Upper lobe of right lung (tissue), 1 donor: Measurements from ENCODE around the gene PRIMPOL. TPM values are rescaled to one million over a fixed set of nuclear protein-coding genes. Genes with fewer than 3 reads are reported as not detected.
"Not testable (repeated sequence)": the region's sequence is repeated elsewhere in the genome, so short reads cannot be mapped to it uniquely, and the experiment has no call there.

Source experiments
- ATAC-seq: fragments of 200-7000 bp; cut with Tn5 transposase; one replicate; pipeline ENCODE4 v1.9.1; 2020; ENCODE audit warnings: mild to moderate bottlenecking, moderate library complexity
- DNase-seq: peaks from one replicate; pipeline ENCODE4 v3.0.0-alpha.2; 2020
- H3K27ac ChIP-seq: fragments of 200-600 bp; one replicate; pipeline ENCODE4 v1.8.0; 2022
- H3K27me3 ChIP-seq: fragments of 200-600 bp; one replicate; pipeline ENCODE4 v1.8.0; 2022; ENCODE audit warnings: mild to moderate bottlenecking
- H3K36me3 ChIP-seq: fragments of 200-600 bp; one replicate; pipeline ENCODE4 v1.8.0; 2022
- H3K4me1 ChIP-seq: fragments of 200-600 bp; one replicate; pipeline ENCODE4 v1.8.0; 2022
- H3K4me3 ChIP-seq: fragments of 200-600 bp; one replicate; pipeline ENCODE4 v1.8.0; 2022; ENCODE audit warnings: mild to moderate bottlenecking
- H3K9me3 ChIP-seq: fragments of 200-600 bp; one replicate; pipeline ENCODE4 v1.8.0; 2022
- intact Hi-C: fragments of 100-400 bp; cut with DNase I; formaldehyde crosslinking; loops from one replicate; pipeline ENCODE4 v1.11.0; 2022
- total RNA-seq: library from RNA; stranded (reverse); fragmentation: NEBNext Ultra II Directional; extraction: Animal tissue kit (Norgen Biotek cat#: 25700); gene quantifications from one replicate; pipeline ENCODE4 v1.2.1, GENCODE V29; 2021
- TF ChIP-seq, protein P1 (sequence below): fragments of 200-600 bp; IDR thresholded peaks from one replicate; pipeline ENCODE4 v1.8.0; 2022; ENCODE audit warnings: antibody characterized with exemption
- donor health status: DM: no; HTN: yes; CAD: no; lungs with severe emphysema.

Gene PRIMPOL
- total RNA-seq, 1 donor from 2014 or later, result 14.4 TPM

GRCh38 chr4:184621518-184621917, 28.0 kb upstream of the PRIMPOL start:
- Histone ChIP-seq H3K27ac (no peak overlapping the region), H3K4me1 (no peaks in the 10 kb centered on the region), H3K36me3 (no peaks in the 10 kb centered on the region), H3K9me3 (no peaks in the 10 kb centered on the region), H3K4me3 (no peak overlapping the region), H3K27me3 (no peaks in the 10 kb centered on the region)
- TF ChIP-seq, protein P1, sequence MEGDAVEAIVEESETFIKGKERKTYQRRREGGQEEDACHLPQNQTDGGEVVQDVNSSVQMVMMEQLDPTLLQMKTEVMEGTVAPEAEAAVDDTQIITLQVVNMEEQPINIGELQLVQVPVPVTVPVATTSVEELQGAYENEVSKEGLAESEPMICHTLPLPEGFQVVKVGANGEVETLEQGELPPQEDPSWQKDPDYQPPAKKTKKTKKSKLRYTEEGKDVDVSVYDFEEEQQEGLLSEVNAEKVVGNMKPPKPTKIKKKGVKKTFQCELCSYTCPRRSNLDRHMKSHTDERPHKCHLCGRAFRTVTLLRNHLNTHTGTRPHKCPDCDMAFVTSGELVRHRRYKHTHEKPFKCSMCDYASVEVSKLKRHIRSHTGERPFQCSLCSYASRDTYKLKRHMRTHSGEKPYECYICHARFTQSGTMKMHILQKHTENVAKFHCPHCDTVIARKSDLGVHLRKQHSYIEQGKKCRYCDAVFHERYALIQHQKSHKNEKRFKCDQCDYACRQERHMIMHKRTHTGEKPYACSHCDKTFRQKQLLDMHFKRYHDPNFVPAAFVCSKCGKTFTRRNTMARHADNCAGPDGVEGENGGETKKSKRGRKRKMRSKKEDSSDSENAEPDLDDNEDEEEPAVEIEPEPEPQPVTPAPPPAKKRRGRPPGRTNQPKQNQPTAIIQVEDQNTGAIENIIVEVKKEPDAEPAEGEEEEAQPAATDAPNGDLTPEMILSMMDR, result no peak
- intact Hi-C loops, result no loop called here
- DNase-seq, result no peak
- ATAC-seq, result no peak

GRCh38 chr4:184624504-184624903, 25.0 kb upstream of the PRIMPOL start:
- DNase-seq, H3K27me3 ChIP-seq, intact Hi-C loops, ATAC-seq, H3K4me1 ChIP-seq, H3K9me3 ChIP-seq, H3K4me3 ChIP-seq, H3K27ac ChIP-seq: not testable (repeated sequence)
- peaks cover 15% of the 10 kb centered on the region for H3K36me3 ChIP-seq

- intact Hi-C loops, result no loop called here
- no peaks in the 10 kb centered on the region for H3K9me3 ChIP-seq
- no peak overlapping the region for H3K4me3 ChIP-seq
- H3K36me3 ChIP-seq, result peaks cover 20% of the 10 kb centered on the region
- TF ChIP-seq, protein P1, result no peak
- DNase-seq (no peak), ATAC-seq (no peak)
- H3K27ac ChIP-seq, result no peak overlapping the region
- H3K27me3 ChIP-seq, result no peaks in the 10 kb centered on the region
- H3K4me1 ChIP-seq, result no peaks in the 10 kb centered on the region
These were observed 24.5 kb upstream of the PRIMPOL start for GRCh38 chr4:184624972-184625554.

DNA sequence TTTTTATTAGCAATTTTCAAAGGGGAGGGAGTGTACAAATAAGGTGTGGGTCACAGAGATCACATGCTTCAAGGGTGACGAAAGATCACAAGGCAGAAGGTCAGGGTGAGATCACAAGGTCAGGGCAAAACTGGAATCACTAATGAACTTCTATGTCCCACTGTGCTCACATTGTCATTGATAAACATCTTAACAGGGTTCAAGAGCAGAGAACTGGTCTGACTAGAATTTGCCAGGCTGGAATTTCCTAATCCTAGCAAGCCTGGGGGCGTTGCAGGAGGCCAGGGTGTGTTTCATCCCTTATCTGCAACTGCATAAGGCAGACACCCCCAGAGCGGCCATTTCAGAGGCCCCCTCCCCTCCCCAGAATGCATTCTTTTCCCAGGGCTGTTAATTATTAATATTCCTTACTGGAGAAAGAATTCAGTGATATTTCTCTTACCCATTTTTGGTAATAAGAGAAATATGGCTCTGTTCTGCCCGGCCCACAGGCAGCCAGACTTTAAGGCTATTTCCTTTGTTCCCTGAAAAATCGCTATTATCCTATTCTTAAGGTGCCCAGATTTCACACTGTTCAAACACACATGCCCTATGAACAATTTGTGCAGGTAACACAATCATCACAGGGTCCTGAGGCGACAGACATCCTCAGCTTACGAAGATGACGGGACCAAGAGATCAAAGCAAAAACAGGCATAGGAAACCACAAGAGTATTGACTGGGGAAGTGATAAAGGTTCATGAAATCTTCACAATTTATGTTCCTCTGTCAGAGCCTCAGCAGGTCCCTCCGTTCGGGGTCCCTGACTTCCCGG, 23.5 kb upstream of the PRIMPOL start:
- H3K36me3 ChIP-seq, result peaks cover 30% of the 10 kb centered on the region
- not testable (repeated sequence) for DNase-seq

DNA sequence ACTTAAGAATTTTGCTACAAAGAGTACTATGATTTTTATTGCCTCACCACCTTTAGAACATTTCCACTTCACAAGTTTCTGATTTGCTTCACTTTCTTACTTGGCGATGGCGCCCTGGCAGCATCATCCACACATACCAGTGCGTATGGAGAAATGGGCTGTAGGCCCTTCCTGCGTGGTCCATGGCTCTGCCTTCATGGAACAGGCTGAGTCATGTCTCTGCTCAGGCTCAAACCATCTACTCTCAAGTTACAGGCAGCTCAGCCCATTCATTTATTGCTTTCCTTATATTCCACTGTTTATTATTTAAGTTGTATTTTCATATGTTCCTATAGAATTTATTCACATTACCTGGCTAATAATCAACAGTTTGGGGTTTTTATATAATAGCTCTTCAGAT, 21.4 kb upstream of the PRIMPOL start:
- no peak for DNase-seq
- Histone ChIP-seq H3K36me3 (peaks cover 41% of the 10 kb centered on the region), H3K4me3 (no peak overlapping the region), H3K9me3 (no peaks in the 10 kb centered on the region), H3K4me1 (no peaks in the 10 kb centered on the region), H3K27me3 (no peaks in the 10 kb centered on the region), H3K27ac (no peak overlapping the region)
- ATAC-seq, result no peak
- TF ChIP-seq, protein P1, result no peak
- intact Hi-C loops, result no loop called here

More for the DNA sequence above, 23.5 kb upstream of the PRIMPOL start:
- intact Hi-C loops, H3K4me3 ChIP-seq, ATAC-seq, H3K27me3 ChIP-seq, H3K9me3 ChIP-seq, H3K27ac ChIP-seq, H3K4me1 ChIP-seq: not testable (repeated sequence)

GRCh38 chr4:184632842-184633241, 16.7 kb upstream of the PRIMPOL start:
- H3K36me3 ChIP-seq, result peaks cover 85% of the 10 kb centered on the region
- ATAC-seq (no peak), DNase-seq (no peak)
- H3K9me3 ChIP-seq, result no peaks in the 10 kb centered on the region
- intact Hi-C loops, result no loop called here
- TF ChIP-seq, protein P1, result no peak
- H3K4me3 ChIP-seq, result no peak overlapping the region
- H3K27me3 ChIP-seq, result no peaks in the 10 kb centered on the region
- no peaks in the 10 kb centered on the region for H3K4me1 ChIP-seq
- H3K27ac ChIP-seq, result no peak overlapping the region
